ENCODE data around the gene P2RY12.

DNA sequence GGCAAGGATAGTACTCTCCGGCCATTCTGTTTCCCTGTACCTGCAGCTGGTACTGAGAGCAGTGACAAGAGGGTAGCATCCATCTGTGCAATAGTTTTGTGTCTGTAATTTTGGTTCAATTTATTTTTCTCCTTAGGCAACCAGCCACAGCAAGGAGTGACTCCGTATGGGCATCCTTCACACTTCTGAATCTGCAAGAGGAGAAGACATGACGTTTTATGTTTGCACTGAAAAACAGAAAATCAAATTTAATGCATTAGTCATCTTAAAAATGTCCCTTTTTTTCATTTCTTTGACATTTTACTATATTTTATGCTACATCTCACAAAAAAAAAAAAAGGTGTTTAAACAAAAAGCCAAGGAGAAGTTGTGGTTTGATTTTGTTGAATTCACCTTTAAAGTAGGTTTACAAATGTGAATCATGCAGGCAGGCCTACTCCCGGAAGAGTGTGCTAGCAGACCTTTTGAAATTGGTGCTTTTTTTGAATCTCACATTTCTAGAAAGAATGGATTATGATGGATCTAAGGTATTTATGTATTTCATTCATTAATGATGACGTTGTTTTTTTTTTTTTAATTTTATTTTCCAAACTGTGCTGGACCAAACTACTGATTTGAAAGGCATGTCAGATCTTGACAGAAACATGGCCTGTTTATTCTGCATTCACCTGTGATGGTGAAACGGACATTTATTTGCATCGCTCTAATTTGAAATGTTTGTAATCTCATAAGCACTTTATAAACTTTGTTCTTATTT is 48.2 kb upstream of the P2RY12 start:
- TF ChIP-seq, protein P1, sequence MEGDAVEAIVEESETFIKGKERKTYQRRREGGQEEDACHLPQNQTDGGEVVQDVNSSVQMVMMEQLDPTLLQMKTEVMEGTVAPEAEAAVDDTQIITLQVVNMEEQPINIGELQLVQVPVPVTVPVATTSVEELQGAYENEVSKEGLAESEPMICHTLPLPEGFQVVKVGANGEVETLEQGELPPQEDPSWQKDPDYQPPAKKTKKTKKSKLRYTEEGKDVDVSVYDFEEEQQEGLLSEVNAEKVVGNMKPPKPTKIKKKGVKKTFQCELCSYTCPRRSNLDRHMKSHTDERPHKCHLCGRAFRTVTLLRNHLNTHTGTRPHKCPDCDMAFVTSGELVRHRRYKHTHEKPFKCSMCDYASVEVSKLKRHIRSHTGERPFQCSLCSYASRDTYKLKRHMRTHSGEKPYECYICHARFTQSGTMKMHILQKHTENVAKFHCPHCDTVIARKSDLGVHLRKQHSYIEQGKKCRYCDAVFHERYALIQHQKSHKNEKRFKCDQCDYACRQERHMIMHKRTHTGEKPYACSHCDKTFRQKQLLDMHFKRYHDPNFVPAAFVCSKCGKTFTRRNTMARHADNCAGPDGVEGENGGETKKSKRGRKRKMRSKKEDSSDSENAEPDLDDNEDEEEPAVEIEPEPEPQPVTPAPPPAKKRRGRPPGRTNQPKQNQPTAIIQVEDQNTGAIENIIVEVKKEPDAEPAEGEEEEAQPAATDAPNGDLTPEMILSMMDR (IDR thresholded peaks at IDR 0.05; ENCODE audit: poor library complexity, severe bottlenecking) = no peak
- TF ChIP-seq TAF1 (IDR thresholded peaks at IDR 0.05; ENCODE audit: low read depth) (no peak), RAD21 (conservative IDR thresholded peaks at IDR 0.05) (no peak), EZH2 (IDR thresholded peaks at IDR 0.05; ENCODE audit: borderline replicate concordance, insufficient read depth, low read length, poor library complexity, severe bottlenecking) (no peak)
- TF ChIP-seq, protein P2, sequence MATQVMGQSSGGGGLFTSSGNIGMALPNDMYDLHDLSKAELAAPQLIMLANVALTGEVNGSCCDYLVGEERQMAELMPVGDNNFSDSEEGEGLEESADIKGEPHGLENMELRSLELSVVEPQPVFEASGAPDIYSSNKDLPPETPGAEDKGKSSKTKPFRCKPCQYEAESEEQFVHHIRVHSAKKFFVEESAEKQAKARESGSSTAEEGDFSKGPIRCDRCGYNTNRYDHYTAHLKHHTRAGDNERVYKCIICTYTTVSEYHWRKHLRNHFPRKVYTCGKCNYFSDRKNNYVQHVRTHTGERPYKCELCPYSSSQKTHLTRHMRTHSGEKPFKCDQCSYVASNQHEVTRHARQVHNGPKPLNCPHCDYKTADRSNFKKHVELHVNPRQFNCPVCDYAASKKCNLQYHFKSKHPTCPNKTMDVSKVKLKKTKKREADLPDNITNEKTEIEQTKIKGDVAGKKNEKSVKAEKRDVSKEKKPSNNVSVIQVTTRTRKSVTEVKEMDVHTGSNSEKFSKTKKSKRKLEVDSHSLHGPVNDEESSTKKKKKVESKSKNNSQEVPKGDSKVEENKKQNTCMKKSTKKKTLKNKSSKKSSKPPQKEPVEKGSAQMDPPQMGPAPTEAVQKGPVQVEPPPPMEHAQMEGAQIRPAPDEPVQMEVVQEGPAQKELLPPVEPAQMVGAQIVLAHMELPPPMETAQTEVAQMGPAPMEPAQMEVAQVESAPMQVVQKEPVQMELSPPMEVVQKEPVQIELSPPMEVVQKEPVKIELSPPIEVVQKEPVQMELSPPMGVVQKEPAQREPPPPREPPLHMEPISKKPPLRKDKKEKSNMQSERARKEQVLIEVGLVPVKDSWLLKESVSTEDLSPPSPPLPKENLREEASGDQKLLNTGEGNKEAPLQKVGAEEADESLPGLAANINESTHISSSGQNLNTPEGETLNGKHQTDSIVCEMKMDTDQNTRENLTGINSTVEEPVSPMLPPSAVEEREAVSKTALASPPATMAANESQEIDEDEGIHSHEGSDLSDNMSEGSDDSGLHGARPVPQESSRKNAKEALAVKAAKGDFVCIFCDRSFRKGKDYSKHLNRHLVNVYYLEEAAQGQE (IDR thresholded peaks at IDR 0.05; ENCODE audit: borderline replicate concordance) = no peak
